OCI-LY1 (cell line): ENCODE results near the gene NCAPH2.

ENCODE experiments used
- H2AFZ ChIP-seq: fragments of 200-600 bp; sonication (generic), shearing (Covaris generic); 2 replicates; pipeline ENCODE4 v1.6.0; 2014; ENCODE audit warnings: antibody characterized with exemption, mild to moderate bottlenecking, low read length
- H3F3A ChIP-seq: fragments of 200-600 bp; sonication (generic), shearing (Covaris generic); 2 replicates; pipeline ENCODE4 v1.6.0; 2014; ENCODE audit warnings: mild to moderate bottlenecking, antibody characterized with exemption, low read length, moderate library complexity; ENCODE audit not compliant: insufficient read depth
- H3K27ac ChIP-seq: fragments of 200-600 bp; sonication (generic); 2 replicates; pipeline ENCODE4 v1.5.1; 2014; ENCODE audit warnings: low read length, mixed run types, mild to moderate bottlenecking, low read depth; ENCODE audit not compliant: poor library complexity, severe bottlenecking
- H3K27me3 ChIP-seq: fragments of 200-600 bp; sonication (generic); 2 replicates; pipeline ENCODE4 v1.6.0; 2014; ENCODE audit warnings: antibody characterized with exemption, mild to moderate bottlenecking, low read length, moderate library complexity; ENCODE audit not compliant: insufficient read depth
- H3K36me3 ChIP-seq: fragments of 200-600 bp; sonication (generic); 2 replicates; pipeline ENCODE4 v1.6.1; 2014; ENCODE audit warnings: mild to moderate bottlenecking, antibody characterized with exemption, low read length, moderate library complexity, mixed read lengths; ENCODE audit not compliant: insufficient read depth
- H3K4me1 ChIP-seq: fragments of 200-600 bp; sonication (generic); 2 replicates; pipeline ENCODE4 v1.5.1; 2014; ENCODE audit warnings: mild to moderate bottlenecking, low read length, moderate library complexity; ENCODE audit not compliant: insufficient read depth, severe bottlenecking
- H3K4me2 ChIP-seq: fragments of 200-600 bp; sonication (generic), shearing (Covaris generic); 2 replicates; pipeline ENCODE4 v1.6.1; 2014; ENCODE audit warnings: low read length
- H3K4me3 ChIP-seq: fragments of 200-600 bp; sonication (generic); 2 replicates; pipeline ENCODE4 v1.5.1; 2014; ENCODE audit warnings: low read length, low read depth, mild to moderate bottlenecking, mixed read lengths; ENCODE audit not compliant: poor library complexity, severe bottlenecking
- H3K79me2 ChIP-seq: fragments of 200-600 bp; shearing (Covaris generic); 2 replicates; pipeline ENCODE4 v1.6.1; 2016; ENCODE audit warnings: mixed run types, low read length, mixed read lengths; ENCODE audit not compliant: insufficient read depth
- H3K9ac ChIP-seq: fragments of 200-600 bp; sonication (generic), shearing (Covaris generic); 2 replicates; pipeline ENCODE4 v1.6.1; 2014; ENCODE audit warnings: mild to moderate bottlenecking, low read length, mixed read lengths
- H3K9me2 ChIP-seq: fragments of 200-600 bp; sonication (generic), shearing (Covaris generic); 2 replicates; pipeline ENCODE4 v1.6.1; 2014; ENCODE audit warnings: low read depth, mild to moderate bottlenecking, low read length, mixed read lengths
- H3K9me3 ChIP-seq: fragments of 200-600 bp; shearing (Covaris generic); 2 replicates; pipeline ENCODE4 v1.6.1; 2014; ENCODE audit warnings: low read length, mixed read lengths
- H4K20me1 ChIP-seq: fragments of 200-600 bp; sonication (generic), shearing (Covaris generic); 2 replicates; pipeline ENCODE4 v1.6.0; 2016; ENCODE audit warnings: mild to moderate bottlenecking, low read length; ENCODE audit not compliant: insufficient read depth
- EZH2 ChIP-seq: fragments of 200-600 bp; sonication (generic), shearing (Covaris generic); IDR thresholded peaks from 2 replicates; pipeline ENCODE4 v1.8.0; 2017; ENCODE audit warnings: borderline replicate concordance, mixed run types, mild to moderate bottlenecking, antibody characterized with exemption, low read length, moderate library complexity, mixed read lengths
- TF ChIP-seq, protein P1 (sequence below): fragments of 200-600 bp; sonication (generic), shearing (Covaris generic); IDR thresholded peaks from 2 replicates; pipeline ENCODE4 v1.5.1; 2017; ENCODE audit warnings: mild to moderate bottlenecking, antibody characterized with exemption, low read length, moderate library complexity, mixed read lengths

NCAPH2 gene

DNA sequence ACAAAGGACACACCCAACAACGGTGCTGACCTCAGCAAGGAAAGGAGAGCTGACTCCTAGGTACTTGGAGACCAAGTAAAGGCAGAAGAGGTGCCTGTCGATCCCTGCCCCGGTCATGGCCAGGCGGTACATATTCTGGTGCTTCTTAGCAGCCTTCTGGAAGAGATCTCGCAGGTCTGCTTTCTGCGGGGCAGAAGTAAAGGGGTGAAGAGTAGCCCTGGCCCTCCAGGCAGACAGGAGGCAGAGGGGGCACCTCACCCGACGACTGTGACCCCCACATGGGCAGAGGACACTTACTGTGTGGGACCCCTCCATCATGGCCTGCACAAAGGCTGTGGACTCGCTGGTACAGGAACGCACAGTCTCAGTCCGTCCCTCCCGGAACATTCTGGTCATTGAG, 62.8 kb downstream of the NCAPH2 start:
- H3F3A ChIP-seq, result no peaks in the 10 kb centered on the region
- H4K20me1 ChIP-seq, result no peaks in the 10 kb centered on the region
- no peak for TF ChIP-seq EZH2
- TF ChIP-seq, protein P1, sequence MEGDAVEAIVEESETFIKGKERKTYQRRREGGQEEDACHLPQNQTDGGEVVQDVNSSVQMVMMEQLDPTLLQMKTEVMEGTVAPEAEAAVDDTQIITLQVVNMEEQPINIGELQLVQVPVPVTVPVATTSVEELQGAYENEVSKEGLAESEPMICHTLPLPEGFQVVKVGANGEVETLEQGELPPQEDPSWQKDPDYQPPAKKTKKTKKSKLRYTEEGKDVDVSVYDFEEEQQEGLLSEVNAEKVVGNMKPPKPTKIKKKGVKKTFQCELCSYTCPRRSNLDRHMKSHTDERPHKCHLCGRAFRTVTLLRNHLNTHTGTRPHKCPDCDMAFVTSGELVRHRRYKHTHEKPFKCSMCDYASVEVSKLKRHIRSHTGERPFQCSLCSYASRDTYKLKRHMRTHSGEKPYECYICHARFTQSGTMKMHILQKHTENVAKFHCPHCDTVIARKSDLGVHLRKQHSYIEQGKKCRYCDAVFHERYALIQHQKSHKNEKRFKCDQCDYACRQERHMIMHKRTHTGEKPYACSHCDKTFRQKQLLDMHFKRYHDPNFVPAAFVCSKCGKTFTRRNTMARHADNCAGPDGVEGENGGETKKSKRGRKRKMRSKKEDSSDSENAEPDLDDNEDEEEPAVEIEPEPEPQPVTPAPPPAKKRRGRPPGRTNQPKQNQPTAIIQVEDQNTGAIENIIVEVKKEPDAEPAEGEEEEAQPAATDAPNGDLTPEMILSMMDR, result no peak
- H3K27me3 ChIP-seq, result no peaks in the 10 kb centered on the region
- no peak overlapping the region for H3K9ac ChIP-seq
- no peaks in the 10 kb centered on the region for H3K79me2 ChIP-seq
- no peaks in the 10 kb centered on the region for H3K9me2 ChIP-seq
- no peak overlapping the region for H3K4me2 ChIP-seq
- no peak overlapping the region for H3K27ac ChIP-seq
- H3K36me3 ChIP-seq, result peaks cover 80% of the 10 kb centered on the region
- no peaks in the 10 kb centered on the region for H3K9me3 ChIP-seq
- H3K4me1 ChIP-seq, result peaks cover 7% of the 10 kb centered on the region
- no peak overlapping the region for H2AFZ ChIP-seq
- H3K4me3 ChIP-seq, result no peak overlapping the region

DNA sequence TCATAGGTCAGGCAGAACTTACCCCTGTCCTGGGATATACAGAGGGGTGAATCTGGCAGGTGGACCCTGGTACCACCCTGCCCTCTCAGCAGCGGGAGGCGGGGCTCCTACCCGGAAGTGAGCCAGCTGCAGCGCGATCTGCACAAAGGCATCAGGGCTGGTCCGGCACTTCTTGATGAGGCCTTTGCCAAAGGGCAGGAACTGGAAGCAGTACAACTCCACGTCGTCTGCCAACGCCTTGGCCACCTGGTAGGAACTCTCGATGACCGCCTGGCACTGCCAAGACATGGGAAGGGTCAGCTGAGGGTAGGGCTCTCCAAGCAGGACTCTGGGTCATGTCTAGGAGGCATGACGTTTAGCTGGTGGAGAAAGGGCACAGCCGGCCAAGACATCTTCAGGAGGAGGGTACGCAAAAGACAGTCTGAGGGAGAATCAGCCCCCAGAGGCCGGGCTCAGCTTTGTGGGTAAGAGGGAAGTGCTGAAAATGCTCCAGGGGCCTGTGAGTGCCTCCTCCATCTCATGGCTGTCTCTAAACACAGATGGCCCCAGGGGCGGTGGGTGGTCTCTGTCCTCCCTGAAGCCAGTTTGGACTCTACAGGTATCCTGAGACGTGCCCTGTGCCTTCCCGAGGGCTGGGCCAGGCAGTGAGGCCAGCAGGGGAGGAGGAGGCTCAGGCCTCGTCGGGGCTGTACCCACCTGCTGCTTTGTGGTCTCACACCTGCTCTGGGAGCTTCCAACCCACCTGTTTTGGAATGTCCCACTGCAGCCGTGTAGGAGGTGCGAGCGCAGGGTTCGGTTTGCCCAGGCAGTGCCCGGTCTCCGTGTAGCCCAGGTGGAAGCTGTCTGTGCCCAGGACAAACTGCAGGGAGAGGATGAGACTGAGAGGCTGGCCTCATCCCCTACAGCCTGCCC, 63.5 kb downstream of the NCAPH2 start:
- no peaks in the 10 kb centered on the region for H3K79me2 ChIP-seq
- TF ChIP-seq, protein P1, result no peak
- no peak for TF ChIP-seq EZH2
- H3K4me2 ChIP-seq, result no peak overlapping the region
- no peak overlapping the region for H3K4me3 ChIP-seq
- no peak overlapping the region for H3K27ac ChIP-seq
- H3K9me3 ChIP-seq, result no peaks in the 10 kb centered on the region
- H3F3A ChIP-seq, result no peaks in the 10 kb centered on the region
- no peaks in the 10 kb centered on the region for H4K20me1 ChIP-seq
- H3K9ac ChIP-seq, result no peak overlapping the region
- no peaks in the 10 kb centered on the region for H3K9me2 ChIP-seq
- peaks cover 7% of the 10 kb centered on the region for H3K4me1 ChIP-seq
- H2AFZ ChIP-seq, result no peak overlapping the region
- H3K27me3 ChIP-seq, result no peaks in the 10 kb centered on the region
- H3K36me3 ChIP-seq, result peaks cover 87% of the 10 kb centered on the region

DNA sequence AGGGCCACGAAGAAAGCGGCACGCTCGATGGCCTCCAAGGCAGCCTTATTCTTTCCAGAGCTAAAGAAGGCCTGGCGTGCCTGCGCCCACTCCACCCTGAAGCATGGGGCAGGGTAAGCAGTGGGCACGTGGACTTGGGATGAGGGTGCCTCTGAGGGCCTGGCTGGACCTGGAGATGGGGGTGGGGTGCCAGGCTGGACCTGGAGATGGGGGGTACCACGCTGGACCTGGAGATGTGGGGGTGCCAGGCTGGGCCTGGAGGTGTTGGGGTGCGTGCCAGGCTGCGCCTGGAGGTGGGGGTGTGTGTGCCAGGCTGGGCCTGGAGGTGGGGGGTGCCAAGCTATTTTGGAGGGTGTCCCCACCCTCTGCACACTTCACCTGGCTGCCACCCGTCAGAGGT, 64.9 kb downstream of the NCAPH2 start:
- Histone ChIP-seq H3K36me3 (peaks cover 89% of the 10 kb centered on the region), H2AFZ (no peak overlapping the region), H3K9me2 (no peaks in the 10 kb centered on the region), H3K4me2 (no peak overlapping the region), H3K9me3 (no peaks in the 10 kb centered on the region), H3K4me3 (no peak overlapping the region), H3K27ac (no peak overlapping the region), H3K79me2 (no peaks in the 10 kb centered on the region), H3K4me1 (peaks cover 7% of the 10 kb centered on the region), H3F3A (no peaks in the 10 kb centered on the region), H3K27me3 (no peaks in the 10 kb centered on the region), H3K9ac (no peak overlapping the region), H4K20me1 (no peaks in the 10 kb centered on the region)
- TF ChIP-seq, protein P1, result no peak
- no peak for TF ChIP-seq EZH2
